Mucosa of rectum (tissue), 2 donors: Measurements from ENCODE around the gene LMX1A.

ENCODE experiments used
- H3K27ac ChIP-seq, 2 donors: one replicate each; pipeline ENCODE4 v1.7.0; 2013; ENCODE audit warnings: inconsistent platforms in 2 of 2, low read depth in 2 of 2, low read length in 2 of 2
- H3K27me3 ChIP-seq, 2 donors: one replicate each; pipeline ENCODE4 v1.7.0; 2013; ENCODE audit warnings: low read length in 2 of 2; ENCODE audit not compliant: control insufficient read depth in 2 of 2, insufficient read depth in 2 of 2
- H3K36me3 ChIP-seq, 2 donors: one replicate each; pipeline ENCODE4 v1.7.0; 2013; ENCODE audit warnings: low read length in 2 of 2; ENCODE audit not compliant: control insufficient read depth in 2 of 2, insufficient read depth in 2 of 2
- H3K4me1 ChIP-seq, 2 donors: one replicate each; pipeline ENCODE4 v1.7.0; 2013; ENCODE audit warnings: low read length in 2 of 2, mild to moderate bottlenecking in 1 of 2; ENCODE audit not compliant: control insufficient read depth in 2 of 2, insufficient read depth in 2 of 2
- H3K4me3 ChIP-seq, 2 donors: one replicate each; pipeline ENCODE4 v1.7.0; 2013; ENCODE audit warnings: low read length in 2 of 2
- H3K9ac ChIP-seq, 2 donors: one replicate each; pipeline ENCODE4 v1.7.0; 2013; ENCODE audit warnings: low read length in 2 of 2, low read depth in 1 of 2, mild to moderate bottlenecking in 1 of 2
- H3K9me3 ChIP-seq, 2 donors: one replicate each; pipeline ENCODE4 v1.7.0; 2013; ENCODE audit warnings: low read length in 2 of 2; ENCODE audit not compliant: control insufficient read depth in 2 of 2
- donor health status: healthy.
- donor health status: Normal muscosa, but diverticular disease.

Gene LMX1A

GRCh38 chr1:165367375-165367993 is 11.0 kb upstream of the LMX1A start:
- H3K36me3 ChIP-seq: no peaks in the 10 kb centered on the region
- H3K9me3 ChIP-seq: no peaks in the 10 kb centered on the region
- H3K27ac ChIP-seq: no peak overlapping the region
- H3K27me3 ChIP-seq: no peaks in the 10 kb centered on the region
- H3K4me1 ChIP-seq: no peaks in the 10 kb centered on the region
- H3K9ac ChIP-seq: no peak overlapping the region
- H3K4me3 ChIP-seq: no peak overlapping the region

GRCh38 chr1:165365341-165365740 is 8.8 kb upstream of the LMX1A start:
- Histone ChIP-seq H3K27me3 (peaks cover 3% of the 10 kb centered on the region in 2 donors), H3K27ac (no peak overlapping the region)

GRCh38 chr1:165364568-165365133 is 8.1 kb upstream of the LMX1A start:
- Histone ChIP-seq H3K27ac (no peak overlapping the region), H3K4me1 (no peaks in the 10 kb centered on the region), H3K27me3 (peaks cover 5% of the 10 kb centered on the region in 2 donors), H3K9me3 (no peaks in the 10 kb centered on the region), H3K9ac (no peak overlapping the region), H3K4me3 (no peak overlapping the region), H3K36me3 (no peaks in the 10 kb centered on the region)

More at GRCh38 chr1:165365341-165365740, 8.8 kb upstream of the LMX1A start:
- Histone ChIP-seq H3K4me1 (no peaks in the 10 kb centered on the region), H3K9ac (no peak overlapping the region), H3K4me3 (no peak overlapping the region), H3K9me3 (no peaks in the 10 kb centered on the region), H3K36me3 (no peaks in the 10 kb centered on the region)

- H3K4me1 ChIP-seq: peaks cover 7 to 16% of the 10 kb centered on the region in 2 donors
- H3K27ac ChIP-seq: no peak overlapping the region
- no peaks in the 10 kb centered on the region for H3K36me3 ChIP-seq
- H3K9ac ChIP-seq: no peak overlapping the region
- no peak overlapping the region for H3K4me3 ChIP-seq
- peaks cover 47 to 64% of the 10 kb centered on the region in 2 donors for H3K27me3 ChIP-seq
- H3K9me3 ChIP-seq: no peaks in the 10 kb centered on the region
Measured at GRCh38 chr1:165356876-165357275, 361 bp upstream of the LMX1A start.

GRCh38 chr1:165355139-165355976 is 1.2 kb downstream of the LMX1A start:
- Histone ChIP-seq H3K36me3 (no peaks in the 10 kb centered on the region), H3K4me3 (peak overlapping the region in 1 of 2 donors; percentile 43), H3K27ac (no peak overlapping the region), H3K27me3 (peaks cover 58 to 74% of the 10 kb centered on the region in 2 donors), H3K9me3 (no peaks in the 10 kb centered on the region), H3K9ac (no peak overlapping the region), H3K4me1 (peaks cover 7 to 16% of the 10 kb centered on the region in 2 donors)

GRCh38 chr1:165354739-165355138 is 1.8 kb downstream of the LMX1A start:
- peaks cover 7 to 16% of the 10 kb centered on the region in 2 donors for H3K4me1 ChIP-seq
- no peak overlapping the region for H3K9ac ChIP-seq
- H3K27me3 ChIP-seq: peaks cover 59 to 78% of the 10 kb centered on the region in 2 donors
- no peak overlapping the region for H3K4me3 ChIP-seq
- no peak overlapping the region for H3K27ac ChIP-seq
- no peaks in the 10 kb centered on the region for H3K36me3 ChIP-seq
- no peaks in the 10 kb centered on the region for H3K9me3 ChIP-seq

GRCh38 chr1:165353731-165354671 is 2.5 kb downstream of the LMX1A start:
- Histone ChIP-seq H3K9ac (no peak overlapping the region), H3K27me3 (peaks cover 62 to 81% of the 10 kb centered on the region in 2 donors), H3K36me3 (no peaks in the 10 kb centered on the region), H3K4me1 (peaks cover 7 to 16% of the 10 kb centered on the region in 2 donors), H3K9me3 (no peaks in the 10 kb centered on the region), H3K27ac (no peak overlapping the region), H3K4me3 (no peak overlapping the region)

GRCh38 chr1:165352442-165353293 is 3.8 kb downstream of the LMX1A start:
- peaks cover 62 to 78% of the 10 kb centered on the region in 2 donors for H3K27me3 ChIP-seq
- peak overlapping the region; percentile 56 to 67 for H3K4me3 ChIP-seq
- H3K9me3 ChIP-seq: no peaks in the 10 kb centered on the region
- H3K27ac ChIP-seq: no peak overlapping the region
- H3K4me1 ChIP-seq: peaks cover 7 to 16% of the 10 kb centered on the region in 2 donors
- H3K9ac ChIP-seq: peak overlapping the region in 1 of 2 donors; percentile 34
- no peaks in the 10 kb centered on the region for H3K36me3 ChIP-seq

GRCh38 chr1:165351863-165352441 is 4.6 kb downstream of the LMX1A start:
- Histone ChIP-seq H3K36me3 (no peaks in the 10 kb centered on the region), H3K27me3 (peaks cover 59 to 71% of the 10 kb centered on the region in 2 donors), H3K9me3 (no peaks in the 10 kb centered on the region), H3K9ac (peak overlapping the region in 1 of 2 donors; percentile 12), H3K27ac (no peak overlapping the region), H3K4me1 (peaks cover 7 to 16% of the 10 kb centered on the region in 2 donors), H3K4me3 (peak overlapping the region; percentile 56 to 67)
